Fibroblast of lung (primary cell): ENCODE results near the gene LZTS2. TPM values are rescaled to one million over a fixed set of nuclear protein-coding genes. Genes with fewer than 3 reads are reported as not detected.

Experiments
- DNase-seq, 2 donors: peaks; one replicate each; pipeline versions ENCODE4 v3.0.0 to v3.0.0-alpha.2; 2010; ENCODE audit warnings: low read depth in 2 of 2
- H2AFZ ChIP-seq: 2 replicates; pipeline ENCODE4 v1.5.1; 2012; ENCODE audit warnings: low read length, control low read depth, inconsistent platforms
- H3K27ac ChIP-seq: 2 replicates; pipeline ENCODE4 v1.5.1; 2011; ENCODE audit warnings: low read length, control low read depth; ENCODE audit not compliant: insufficient read depth
- H3K27me3 ChIP-seq: 2 replicates; pipeline ENCODE4 v1.5.1; 2011; ENCODE audit warnings: mild to moderate bottlenecking, low read length; ENCODE audit not compliant: control insufficient read depth, insufficient read depth
- H3K36me3 ChIP-seq: 2 replicates; pipeline ENCODE4 v1.5.1; 2011; ENCODE audit warnings: low read length; ENCODE audit not compliant: control insufficient read depth, insufficient read depth
- H3K4me1 ChIP-seq: 2 replicates; pipeline ENCODE4 v1.5.1; 2011; ENCODE audit warnings: low read length; ENCODE audit not compliant: control insufficient read depth, insufficient read depth; ENCODE audit errors: extremely low read depth
- H3K4me2 ChIP-seq: 2 replicates; pipeline ENCODE4 v1.5.1; 2011; ENCODE audit warnings: low read length, control low read depth; ENCODE audit not compliant: insufficient read depth; ENCODE audit errors: extremely low read depth
- H3K4me3 ChIP-seq, 4 experiments: fragments of 200-600 bp in 1 of 4; sonication (generic) in 1 of 4; replicated peaks in 1 of 4; 2 replicates each; pipeline ENCODE4 v1.5.1; 2011 to 2016; ENCODE audit warnings: low read length in 4 of 4, low read depth in 3 of 4, mild to moderate bottlenecking in 3 of 4, control low read depth in 2 of 4, inconsistent platforms in 1 of 4, mixed read lengths in 1 of 4; ENCODE audit not compliant: insufficient read depth in 1 of 4; ENCODE audit errors: control extremely low read depth in 1 of 4
- H3K79me2 ChIP-seq: 2 replicates; pipeline ENCODE4 v1.5.1; 2012; ENCODE audit warnings: mild to moderate bottlenecking, low read length, inconsistent platforms; ENCODE audit not compliant: control insufficient read depth, insufficient read depth
- H3K9ac ChIP-seq: 2 replicates; pipeline ENCODE4 v1.5.1; 2011; ENCODE audit warnings: mild to moderate bottlenecking, low read length, control low read depth; ENCODE audit not compliant: insufficient read depth
- H3K9me3 ChIP-seq: 2 replicates; pipeline ENCODE4 v1.5.1; 2012; ENCODE audit warnings: low read depth, low read length; ENCODE audit not compliant: control insufficient read depth, insufficient read depth
- H4K20me1 ChIP-seq: 2 replicates; pipeline ENCODE4 v1.5.1; 2011; ENCODE audit warnings: low read length; ENCODE audit not compliant: control insufficient read depth, insufficient read depth; ENCODE audit errors: extremely low read depth
- CTCF ChIP-seq, 2 donors: IDR thresholded peaks in 1 of 2; conservative IDR thresholded peaks in 1 of 2; 1 replicate in 1 of 2; 2 replicates in 1 of 2; pipeline ENCODE4 v1.5.1; 2011 to 2012; ENCODE audit warnings: low read length in 2 of 2, control low read depth in 1 of 2, inconsistent platforms in 1 of 2, low read depth in 1 of 2, mild to moderate bottlenecking in 1 of 2
- EZH2 ChIP-seq: IDR thresholded peaks from 2 replicates; pipeline ENCODE4 v1.5.1; 2012; ENCODE audit warnings: low read length, control low read depth, mild to moderate bottlenecking; ENCODE audit errors: missing control alignments
- polyA plus RNA-seq, 2 donors: library from polyadenylated mRNA; depleted of rRNA in 1 of 2; stranded (reverse) in 1 of 2; unstranded in 1 of 2; fragments of >200 nt; gene quantifications; 2 replicates each; pipeline ENCODE4 v1.2.1, GENCODE V29; 2011 to 2012; ENCODE audit warnings: missing spikeins in 1 of 2
- total RNA-seq: library from RNA; depleted of rRNA; stranded (reverse); fragments of >200 nt; gene quantifications from 2 replicates; pipeline ENCODE4 v1.2.1, GENCODE V29; 2014

The LZTS2 gene
- total and polyA plus RNA-seq, 2 donors (not counting 1 experiment from before 2014, with no cell fraction given): 34.7 to 120 TPM

- peak in 1 of 2 donors; percentile 30 for DNase-seq
- H3K79me2 ChIP-seq: peaks cover 50% of the 10 kb centered on the region
These were observed 713 bp downstream of the LZTS2 start for GRCh38 chr10:101000127-101000914.

GRCh38 chr10:101000915-101001658, 1.5 kb downstream of the LZTS2 start:
- Histone ChIP-seq H3K9ac (peak overlapping the region; percentile 95), H3K27me3 (no peaks in the 10 kb centered on the region), H3K36me3 (peaks cover 34% of the 10 kb centered on the region), H3K4me1 (peaks cover 27% of the 10 kb centered on the region), H2AFZ (no peak overlapping the region), H3K4me2 (peak overlapping the region; percentile 99), H3K9me3 (no peaks in the 10 kb centered on the region), H3K79me2 (peaks cover 52% of the 10 kb centered on the region), H3K4me3 (peak overlapping the region; percentile 75 to 98 (median 89)), H4K20me1 (peaks cover 2% of the 10 kb centered on the region), H3K27ac (peak overlapping the region; percentile 99)
- DNase-seq: peak; percentile 93 to 94
- TF ChIP-seq CTCF (conservative IDR thresholded peaks at IDR 0.05 in 1 of 2, IDR thresholded peaks at IDR 0.05 in 1 of 2; ENCODE audit: low read depth in 1 of 2, low read length in 2 of 2): no peak
- no peak for TF ChIP-seq EZH2

More at GRCh38 chr10:101000127-101000914, 713 bp downstream of the LZTS2 start:
- Histone ChIP-seq H3K4me1 (peaks cover 27% of the 10 kb centered on the region), H3K4me3 (peak overlapping the region; percentile 75 to 98 (median 89)), H3K27me3 (no peaks in the 10 kb centered on the region), H3K9ac (peak overlapping the region; percentile 95), H3K27ac (peak overlapping the region; percentile 99), H3K4me2 (peak overlapping the region; percentile 99), H4K20me1 (peaks cover 2% of the 10 kb centered on the region), H3K9me3 (no peaks in the 10 kb centered on the region), H3K36me3 (peaks cover 26% of the 10 kb centered on the region), H2AFZ (no peak overlapping the region)
- TF ChIP-seq CTCF (conservative IDR thresholded peaks at IDR 0.05 in 1 of 2, IDR thresholded peaks at IDR 0.05 in 1 of 2; ENCODE audit: low read depth in 1 of 2, low read length in 2 of 2) (no peak), EZH2 (no peak)

GRCh38 chr10:101001659-101002035, 2.0 kb downstream of the LZTS2 start:
- no peak for DNase-seq
- no peak overlapping the region for H2AFZ ChIP-seq
- peaks cover 27% of the 10 kb centered on the region for H3K4me1 ChIP-seq
- H3K27me3 ChIP-seq: no peaks in the 10 kb centered on the region
- H3K9me3 ChIP-seq: no peaks in the 10 kb centered on the region
- peaks cover 2% of the 10 kb centered on the region for H4K20me1 ChIP-seq
- H3K27ac ChIP-seq: peak overlapping the region; percentile 99
- peaks cover 36% of the 10 kb centered on the region for H3K36me3 ChIP-seq
- H3K4me2 ChIP-seq: peak overlapping the region; percentile 99
- H3K79me2 ChIP-seq: peaks cover 52% of the 10 kb centered on the region
- H3K4me3 ChIP-seq: peak overlapping the region; percentile 48 to 98 (median 89)
- H3K9ac ChIP-seq: peak overlapping the region; percentile 60
- no peak for TF ChIP-seq EZH2
- TF ChIP-seq CTCF (conservative IDR thresholded peaks at IDR 0.05 in 1 of 2, IDR thresholded peaks at IDR 0.05 in 1 of 2; ENCODE audit: low read depth in 1 of 2, low read length in 2 of 2): no peak
